ENCODE results near the gene GFPT2.

DNA sequence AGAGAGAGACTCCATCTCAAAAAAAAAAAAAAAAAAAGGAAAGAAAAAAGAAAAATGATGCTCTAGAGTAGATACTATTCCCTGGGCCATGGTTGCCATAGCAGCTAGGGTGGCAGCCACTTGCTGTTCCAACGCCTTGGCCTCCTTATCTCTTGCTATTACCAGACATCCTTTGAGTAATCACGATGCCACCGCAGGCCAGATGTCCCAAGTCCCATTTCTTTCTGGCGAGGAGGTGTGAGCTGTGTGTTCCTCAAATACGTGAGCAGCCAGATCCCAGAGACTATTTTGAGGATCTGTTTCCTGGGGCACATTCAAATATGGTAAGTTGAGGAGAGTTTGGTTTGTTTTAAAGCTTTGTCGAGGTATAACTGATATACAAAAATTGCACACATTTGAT lies 23.4 kb upstream of the GFPT2 start:
- TF ChIP-seq, protein P1, sequence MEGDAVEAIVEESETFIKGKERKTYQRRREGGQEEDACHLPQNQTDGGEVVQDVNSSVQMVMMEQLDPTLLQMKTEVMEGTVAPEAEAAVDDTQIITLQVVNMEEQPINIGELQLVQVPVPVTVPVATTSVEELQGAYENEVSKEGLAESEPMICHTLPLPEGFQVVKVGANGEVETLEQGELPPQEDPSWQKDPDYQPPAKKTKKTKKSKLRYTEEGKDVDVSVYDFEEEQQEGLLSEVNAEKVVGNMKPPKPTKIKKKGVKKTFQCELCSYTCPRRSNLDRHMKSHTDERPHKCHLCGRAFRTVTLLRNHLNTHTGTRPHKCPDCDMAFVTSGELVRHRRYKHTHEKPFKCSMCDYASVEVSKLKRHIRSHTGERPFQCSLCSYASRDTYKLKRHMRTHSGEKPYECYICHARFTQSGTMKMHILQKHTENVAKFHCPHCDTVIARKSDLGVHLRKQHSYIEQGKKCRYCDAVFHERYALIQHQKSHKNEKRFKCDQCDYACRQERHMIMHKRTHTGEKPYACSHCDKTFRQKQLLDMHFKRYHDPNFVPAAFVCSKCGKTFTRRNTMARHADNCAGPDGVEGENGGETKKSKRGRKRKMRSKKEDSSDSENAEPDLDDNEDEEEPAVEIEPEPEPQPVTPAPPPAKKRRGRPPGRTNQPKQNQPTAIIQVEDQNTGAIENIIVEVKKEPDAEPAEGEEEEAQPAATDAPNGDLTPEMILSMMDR (IDR thresholded peaks at IDR 0.05): no peak
- TF ChIP-seq POLR2A (IDR thresholded peaks at IDR 0.05): no peak

Data from esophagus squamous epithelium (tissue), 4 donors.